NCI-H460 (cell line): ENCODE results near the gene KLK8. TPM values are rescaled to one million over a fixed set of nuclear protein-coding genes. Genes with fewer than 3 reads are reported as not detected.

Experiments
- DNase-seq: peaks from one replicate; pipeline ENCODE4 v3.0.0-alpha.2; 2016; ENCODE audit warnings: low read depth; ENCODE audit errors: extremely low read depth
- polyA plus RNA-seq: library from polyadenylated mRNA; depleted of rRNA; stranded (reverse); fragments of >200 nt; gene quantifications from 2 replicates; pipeline ENCODE4 v1.2.3, GENCODE V29; 2014; cell fraction: nucleus; rRNA removed
- total RNA-seq: library from RNA; depleted of rRNA; stranded (reverse); fragments of >200 nt; shearing (Covaris generic); gene quantifications from 2 replicates; pipeline ENCODE4 v1.2.3, GENCODE V29; 2014; rRNA removed

The KLK8 gene, protein sequence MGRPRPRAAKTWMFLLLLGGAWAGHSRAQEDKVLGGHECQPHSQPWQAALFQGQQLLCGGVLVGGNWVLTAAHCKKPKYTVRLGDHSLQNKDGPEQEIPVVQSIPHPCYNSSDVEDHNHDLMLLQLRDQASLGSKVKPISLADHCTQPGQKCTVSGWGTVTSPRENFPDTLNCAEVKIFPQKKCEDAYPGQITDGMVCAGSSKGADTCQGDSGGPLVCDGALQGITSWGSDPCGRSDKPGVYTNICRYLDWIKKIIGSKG
- total RNA-seq = 0.29 TPM in 1 of 2 replicates, not detected in the other
- polyA plus RNA-seq = not detected in 2 replicates

DNA sequence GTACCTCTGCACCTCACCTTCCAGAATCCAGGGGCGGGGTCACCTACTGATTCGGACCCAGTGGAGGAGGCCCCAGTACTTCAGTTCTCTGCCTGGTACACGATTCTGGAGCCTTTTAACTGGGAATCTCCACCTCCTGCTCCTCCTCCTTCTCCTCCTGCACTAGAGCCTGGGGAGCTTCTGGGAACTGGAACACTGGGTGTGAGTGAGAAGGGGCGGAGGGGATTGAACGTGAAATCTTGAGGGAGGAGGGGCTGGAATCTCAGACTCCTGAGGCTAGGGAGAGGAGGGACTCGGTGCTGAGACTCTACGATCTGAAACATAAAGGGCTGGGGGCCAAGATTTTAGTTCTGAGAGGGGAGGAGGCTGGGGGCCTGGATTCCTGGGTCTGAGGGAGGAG is at the start of gene KLK8:
Gene KLK8 (minus strand): TSS at position 90 of the 400 bp plus-strand sequence. CDS start 437 bp downstream, outside the sequence.
- no peak for DNase-seq

GRCh38 chr19:51047031-51047335 is 45.6 kb upstream of the KLK8 start:
- no peak for DNase-seq

- no peak for DNase-seq
Measured at GRCh38 chr19:51044327-51044726, 42.9 kb upstream of the KLK8 start.

DNA sequence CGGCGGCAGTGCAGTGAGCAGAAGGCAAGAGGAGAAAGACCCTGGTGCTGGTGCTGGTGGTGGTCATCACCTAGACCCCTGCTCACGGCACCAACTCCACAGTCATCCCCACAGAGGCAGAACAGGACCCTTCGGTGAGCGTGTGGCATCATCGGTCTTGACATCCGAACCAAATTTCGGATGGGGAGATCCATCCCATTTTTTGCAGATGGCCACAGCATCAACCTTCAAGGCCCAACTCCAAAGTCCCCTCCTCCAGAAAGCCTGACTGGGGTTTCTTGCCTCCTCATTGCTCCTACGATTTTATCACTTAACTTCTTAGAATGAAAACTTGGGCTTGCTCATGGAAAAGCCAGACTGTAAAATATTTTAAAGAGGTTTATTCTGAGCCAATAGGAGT is 42.1 kb upstream of the KLK8 start:
- DNase-seq = no peak

- no peak for DNase-seq
Measured at GRCh38 chr19:51040151-51040550, 38.7 kb upstream of the KLK8 start.

GRCh38 chr19:51036519-51036918 is 35.1 kb upstream of the KLK8 start:
- DNase-seq = no peak

DNA sequence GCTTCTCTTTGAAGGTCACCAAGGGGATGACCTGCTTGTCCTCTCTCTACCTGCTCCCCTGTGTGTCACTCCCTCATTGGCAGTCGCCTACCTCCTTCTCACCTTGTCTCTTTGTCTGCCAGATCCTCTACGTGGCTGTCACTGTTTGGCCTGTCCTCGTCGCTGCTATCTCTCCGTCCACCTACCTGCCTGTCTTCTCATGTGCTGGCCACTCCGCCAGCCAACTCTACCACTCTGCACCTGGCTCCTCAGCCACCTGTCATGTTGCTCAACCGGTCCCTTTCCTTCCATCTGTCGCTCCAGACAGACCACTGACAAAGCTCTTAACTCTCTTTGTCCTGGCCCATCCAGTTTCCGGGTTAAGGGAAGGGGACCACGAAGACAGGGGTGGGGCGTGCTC is 33.3 kb upstream of the KLK8 start, which contains the start of gene KLK12:
Gene KLK12 (minus strand): TSS at position 299 of the 400 bp plus-strand sequence. CDS start 381 bp downstream, outside the sequence.
- no peak for DNase-seq

DNA sequence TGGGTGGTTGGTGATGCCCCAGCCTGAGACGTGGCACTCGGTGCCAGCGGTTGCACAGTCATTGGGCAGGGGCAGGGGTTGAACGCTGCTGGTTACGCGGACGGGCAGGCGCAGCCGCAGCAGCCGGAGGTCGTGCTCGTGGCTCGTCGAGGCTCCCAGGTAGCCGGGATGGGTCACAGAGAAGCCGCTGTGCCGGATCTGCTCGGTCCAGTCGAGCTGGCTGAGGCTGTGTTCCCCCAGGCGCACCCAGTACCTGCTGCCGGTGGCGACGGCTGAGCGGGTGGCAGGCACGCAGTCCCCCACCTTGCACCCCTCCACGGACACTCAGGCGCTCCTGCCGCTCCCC is 30.4 kb upstream of the KLK8 start:
- no peak for DNase-seq

- no peak for DNase-seq
Measured at GRCh38 chr19:51031220-51031879, 29.9 kb upstream of the KLK8 start.

DNA sequence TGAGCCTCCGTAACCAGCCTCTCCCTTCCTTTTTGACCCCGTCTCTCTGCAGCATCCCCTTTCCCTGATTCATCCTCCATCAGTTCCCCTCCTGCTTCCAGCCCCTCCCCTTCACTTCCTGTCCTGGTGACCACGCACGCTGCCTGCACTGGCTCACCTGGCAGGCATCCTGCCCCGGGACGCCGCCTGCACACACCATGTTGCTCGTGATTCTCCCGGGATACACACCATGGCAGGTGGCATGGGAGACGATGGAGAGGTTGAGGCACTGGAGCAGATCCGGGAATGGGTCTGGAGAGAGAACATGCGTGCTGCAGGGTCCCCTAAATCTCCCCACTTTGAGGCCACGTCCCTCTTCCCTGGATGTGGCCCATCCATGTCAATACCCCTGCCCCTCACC is 29.2 kb upstream of the KLK8 start:
- DNase-seq = no peak

DNA sequence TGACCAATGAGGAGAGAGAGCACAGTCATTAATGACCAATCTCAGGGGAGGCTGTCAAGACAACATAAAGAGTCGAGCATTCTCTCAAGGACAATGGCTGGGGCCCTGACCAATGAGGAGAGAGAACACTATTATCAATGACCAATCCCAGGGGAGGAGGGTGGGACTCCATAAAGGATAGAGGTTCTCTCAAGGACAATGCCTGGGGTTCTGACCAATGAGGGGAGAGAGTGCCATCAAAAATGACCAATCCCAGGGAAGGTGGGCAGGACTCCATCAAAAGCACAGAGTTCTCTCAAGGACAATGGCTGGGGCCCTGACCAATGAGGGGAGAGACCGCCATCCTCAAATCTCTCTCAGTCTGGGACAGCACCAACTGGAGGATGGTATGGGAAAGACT is 28.3 kb upstream of the KLK8 start:
- DNase-seq = no peak

GRCh38 chr19:51027873-51028272 is 26.5 kb upstream of the KLK8 start:
- no peak for DNase-seq

DNA sequence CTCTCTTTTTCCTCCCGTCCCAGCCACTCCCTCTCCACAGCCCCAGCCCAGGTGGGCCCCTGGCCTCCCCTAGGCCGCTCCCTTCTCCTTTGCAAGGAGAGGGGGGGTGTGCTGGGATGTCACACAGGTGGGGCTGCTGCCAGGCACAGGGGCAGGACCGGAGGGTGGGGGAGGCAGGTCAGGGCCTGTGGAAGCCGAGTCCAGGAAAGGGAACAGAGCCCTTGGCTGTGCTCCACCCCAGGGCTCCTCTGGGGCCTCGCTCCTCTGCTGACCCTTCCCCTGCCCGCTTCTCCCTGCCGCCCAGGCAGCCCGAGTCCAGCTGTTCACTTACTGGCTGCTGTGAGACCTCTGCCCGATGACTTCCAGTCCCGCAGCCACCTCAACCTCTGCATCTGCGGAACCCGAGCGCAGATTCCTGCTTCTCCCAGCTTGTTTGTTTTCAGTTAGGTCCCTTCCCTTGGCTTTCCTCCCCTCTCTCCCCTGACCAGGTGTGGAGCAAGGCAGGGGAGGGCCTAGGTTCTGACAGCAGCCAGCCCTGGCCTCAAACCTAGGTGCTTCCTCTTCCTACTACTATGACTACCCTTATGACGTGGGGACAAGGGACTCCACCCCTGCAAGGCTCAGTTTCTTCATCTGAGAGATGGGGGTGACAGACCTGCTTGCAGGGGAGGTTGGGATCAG is 25.9 kb upstream of the KLK8 start:
- DNase-seq = no peak

DNA sequence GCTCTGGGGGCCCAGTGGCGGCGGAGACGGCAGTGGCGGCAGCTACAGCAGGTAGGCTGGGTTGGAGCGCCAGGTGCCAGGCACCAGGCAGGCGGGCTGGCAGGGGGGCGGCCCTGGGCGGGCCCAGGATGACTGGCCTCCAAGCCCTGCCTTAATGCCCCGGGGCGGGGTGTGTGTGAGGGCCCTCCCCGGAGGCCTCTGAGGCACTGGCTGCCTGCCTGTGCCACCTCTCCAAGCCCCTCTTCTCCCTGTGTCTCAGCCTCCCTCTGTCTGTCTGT is 25.1 kb upstream of the KLK8 start, which contains the start of gene KLK11:
Gene KLK11 (minus strand): TSS at position 63 of the 278 bp plus-strand sequence. CDS start 985 bp downstream, outside the sequence.
- no peak for DNase-seq

GRCh38 chr19:51025809-51026553 is 24.6 kb upstream of the KLK8 start:
- DNase-seq = no peak

- no peak for DNase-seq
Measured at GRCh38 chr19:51025401-51025800, 24.0 kb upstream of the KLK8 start.

GRCh38 chr19:51024924-51025323 is 23.5 kb upstream of the KLK8 start:
- DNase-seq = no peak

GRCh38 chr19:51023946-51024345 is 22.5 kb upstream of the KLK8 start:
- no peak for DNase-seq

DNA sequence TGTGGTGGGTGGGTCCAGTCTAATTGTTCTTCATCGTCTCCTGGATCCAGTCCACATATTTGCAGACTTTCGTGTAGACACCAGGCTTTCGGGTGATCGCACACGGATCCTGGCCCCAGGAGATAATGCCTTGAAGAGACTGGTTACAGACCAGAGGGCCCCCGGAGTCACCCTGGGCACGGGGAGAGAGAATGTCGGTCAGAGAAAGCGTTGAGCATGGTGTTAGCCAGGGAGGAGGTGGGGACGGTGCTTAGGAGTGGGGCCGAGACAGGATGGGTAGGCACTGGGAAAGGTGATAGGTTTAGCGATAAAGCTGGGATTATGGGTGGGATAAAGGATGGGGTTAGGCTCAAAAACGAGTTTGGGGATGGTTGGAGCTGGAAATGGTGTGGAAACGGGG is 21.1 kb upstream of the KLK8 start:
- no peak for DNase-seq

- DNase-seq = peak; percentile 31
Measured at GRCh38 chr19:51020988-51021651, 19.7 kb upstream of the KLK8 start.

DNA sequence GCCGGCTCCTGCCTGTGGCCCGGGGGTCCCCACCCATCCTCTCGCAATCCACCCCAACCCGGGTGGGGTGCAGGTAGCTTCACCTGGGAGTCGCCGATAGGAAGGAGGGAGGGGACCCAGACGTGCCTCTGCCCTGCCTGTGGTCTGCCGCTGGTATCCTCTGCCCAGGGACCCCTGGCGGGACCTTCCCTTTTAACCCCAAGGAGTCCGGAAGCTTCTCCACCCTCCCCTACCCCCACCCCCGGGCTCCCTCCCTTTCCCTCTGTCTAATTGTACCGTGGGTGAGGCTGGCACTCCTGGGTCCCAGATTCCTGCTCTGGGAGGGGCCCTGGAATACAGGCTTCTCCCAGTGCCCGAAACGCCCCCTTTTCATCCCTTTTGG is 18.1 kb upstream of the KLK8 start, which contains the start of gene KLK10:
Gene KLK10 (minus strand): TSS at position 166 of the 382 bp plus-strand sequence. CDS start 579 bp downstream, outside the sequence.
- DNase-seq = no peak
